Pulmonary artery endothelial cell (primary cell): ENCODE measurements around the gene CNOT6. TPM values are rescaled to one million over a fixed set of nuclear protein-coding genes. Genes with fewer than 3 reads are reported as not detected.

Source experiments
- DNase-seq: peaks from one replicate; pipeline ENCODE4 v3.0.0-alpha.2; 2011; ENCODE audit warnings: low read depth, low spot score
- total RNA-seq: library from RNA; depleted of rRNA; stranded (reverse); fragments of >200 nt; gene quantifications from 2 replicates; pipeline ENCODE4 v1.2.3, GENCODE V29; 2014

The CNOT6 gene
- total RNA-seq, 1 donor from 2014 or later, result 19.3 TPM

- no peak for DNase-seq
Observed at GRCh38 chr5:180563994-180564393, 69.8 kb downstream of the CNOT6 start.

- no peak for DNase-seq
Observed at GRCh38 chr5:180568914-180569313, 74.7 kb downstream of the CNOT6 start.

- no peak for DNase-seq
Observed at GRCh38 chr5:180575571-180575970, 81.4 kb downstream of the CNOT6 start.

DNA sequence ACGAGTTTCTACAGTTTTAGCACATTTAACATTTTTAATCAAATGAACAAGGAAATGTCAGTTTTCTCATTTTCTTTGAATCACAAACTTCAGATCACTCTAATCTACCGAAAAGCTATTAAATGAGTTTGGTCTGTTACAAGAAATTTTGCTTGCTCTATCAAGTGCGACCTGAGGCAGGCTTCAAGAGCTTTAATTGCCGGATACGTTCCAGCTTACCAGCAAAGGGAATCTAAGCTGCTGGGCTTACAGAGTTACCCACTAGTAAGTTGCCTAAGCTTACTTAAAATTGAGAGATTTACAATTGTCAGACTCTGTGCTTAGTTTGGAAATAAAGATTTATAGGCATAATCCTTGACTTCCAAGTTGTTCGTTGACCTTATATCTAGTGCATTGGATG is 86.5 kb downstream of the CNOT6 start:
- no peak for DNase-seq

DNA sequence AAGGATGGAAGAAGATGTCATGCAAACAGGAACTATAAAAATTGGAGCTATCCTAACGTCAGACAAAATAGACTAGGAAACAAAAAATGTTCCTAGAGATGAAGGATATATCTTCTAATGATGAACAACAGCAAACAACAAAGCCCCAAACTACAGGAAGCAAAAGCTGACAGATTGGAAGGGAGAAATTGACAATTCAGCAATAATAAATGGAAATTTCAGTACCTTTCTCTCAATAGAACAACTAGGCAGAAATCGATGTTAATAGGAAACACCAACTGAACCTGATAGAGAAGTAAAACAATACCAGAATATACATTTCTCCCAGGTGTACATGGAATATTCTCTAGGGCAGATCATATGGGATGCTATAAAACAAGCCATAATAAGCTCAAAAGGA is 89.6 kb downstream of the CNOT6 start:
- DNase-seq, result no peak

GRCh38 chr5:180586204-180586603 is 92.0 kb downstream of the CNOT6 start:
- DNase-seq, result no peak

DNA sequence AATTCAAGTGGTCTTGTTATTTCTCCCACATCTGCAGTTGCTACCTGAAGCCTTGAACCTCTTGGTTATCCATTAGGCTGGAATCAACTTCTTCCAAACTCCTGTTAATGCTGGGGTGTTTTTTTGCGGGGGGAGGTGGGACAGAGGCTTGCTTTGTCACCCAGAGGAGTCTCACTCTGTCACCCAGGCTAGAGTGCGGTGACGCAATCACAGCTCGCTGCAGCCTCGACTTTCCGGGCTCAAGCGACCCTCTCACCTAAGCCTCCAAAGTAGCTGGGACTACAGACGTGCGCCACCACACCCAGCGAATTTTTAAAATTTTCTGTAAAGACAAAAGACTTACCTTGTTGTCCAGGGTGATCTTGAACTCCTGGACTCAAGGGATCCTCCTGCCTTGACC is 92.7 kb downstream of the CNOT6 start:
- no peak for DNase-seq

GRCh38 chr5:180589771-180590542 is 95.8 kb downstream of the CNOT6 start:
- no peak for DNase-seq

DNA sequence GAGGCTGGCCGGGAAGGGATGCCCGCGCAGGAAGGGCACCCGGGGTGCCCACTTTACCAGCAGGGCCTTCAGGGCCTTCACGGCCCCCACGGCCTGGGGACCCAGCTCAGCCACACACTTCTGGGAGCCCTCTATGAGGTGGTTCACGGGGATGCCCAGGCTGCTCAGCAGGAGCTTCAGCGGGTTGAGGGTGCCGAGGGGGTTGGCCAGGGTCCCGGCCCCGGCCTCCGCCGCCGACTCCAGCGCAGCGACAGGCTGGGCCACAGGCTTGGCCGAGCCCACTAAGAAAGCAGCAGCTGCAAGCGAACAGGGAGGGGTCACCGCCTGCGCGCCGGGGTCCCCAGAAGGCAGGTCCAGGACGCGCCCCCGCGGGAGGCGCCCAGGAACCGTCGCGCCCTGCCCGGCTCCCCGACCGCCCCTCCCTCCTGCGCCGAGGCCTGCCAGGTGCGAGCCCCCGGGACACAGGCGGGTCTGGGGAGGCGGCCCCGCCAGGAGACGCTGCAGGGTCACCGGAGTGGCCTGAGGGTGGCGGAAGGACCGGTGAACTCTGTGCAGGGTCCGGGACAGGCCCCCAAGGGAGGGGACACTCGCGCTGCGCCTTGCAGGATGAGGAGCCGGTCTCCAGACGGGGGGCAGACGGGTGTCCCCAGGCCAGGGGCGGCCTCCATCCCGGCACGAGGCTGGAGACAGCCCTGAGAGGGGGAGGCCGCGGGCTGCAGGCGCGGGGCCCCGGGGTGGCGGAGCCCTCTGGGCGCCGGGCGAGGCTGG is 96.5 kb downstream of the CNOT6 start:
- DNase-seq, result no peak

DNA sequence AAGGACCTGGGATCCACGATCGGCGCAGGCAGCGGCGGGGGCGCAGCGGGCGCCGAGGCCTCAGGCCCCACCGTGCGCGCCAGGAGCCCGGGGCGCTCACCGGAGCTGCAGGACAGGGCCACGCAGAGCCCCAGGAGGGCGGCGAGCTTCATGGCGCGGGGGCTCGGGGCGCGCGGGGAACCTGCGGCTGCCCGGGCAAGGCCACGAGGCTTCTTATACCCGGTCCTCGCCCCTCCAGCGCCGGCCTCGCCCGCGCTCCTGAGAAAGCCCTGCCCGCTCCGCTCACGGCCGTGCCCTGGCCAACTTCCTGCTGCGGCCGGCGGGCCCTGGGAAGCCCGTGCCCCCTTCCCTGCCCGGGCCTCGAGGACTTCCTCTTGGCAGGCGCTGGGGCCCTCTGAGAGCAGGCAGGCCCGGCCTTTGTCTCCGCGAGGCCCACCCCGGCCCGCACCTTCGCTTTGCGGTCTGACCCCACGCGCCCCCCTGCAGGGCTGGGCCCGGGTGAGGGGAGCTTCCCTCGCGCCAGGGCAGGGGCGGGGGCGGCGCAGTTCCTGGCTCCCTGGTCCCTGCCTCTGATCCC is 97.2 kb downstream of the CNOT6 start, which contains the start of gene SCGB3A1:
Gene SCGB3A1 (minus strand): TSS at position 189 of the 577 bp plus-strand sequence. CDS start 37 bp downstream, at position 152.
- DNase-seq, result no peak

DNA sequence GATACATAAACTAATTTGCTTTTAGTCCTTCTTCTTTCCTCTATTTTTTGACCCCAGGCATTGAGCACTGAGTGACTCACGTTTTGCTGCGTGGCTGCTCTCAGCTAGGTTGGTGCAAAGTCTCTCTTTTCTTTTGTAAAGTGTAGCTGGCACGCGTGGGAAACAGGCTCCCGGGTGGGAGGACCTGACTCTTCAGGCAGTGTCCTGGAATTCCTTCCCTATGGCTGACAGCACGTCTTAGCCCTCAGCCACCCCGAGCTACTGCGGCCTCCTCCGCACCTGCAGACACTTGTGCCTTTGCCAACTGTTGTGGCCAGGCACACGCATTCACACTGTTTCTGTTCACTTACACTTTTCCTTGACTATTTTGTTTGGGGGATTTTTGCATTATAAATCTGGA is 98.0 kb downstream of the CNOT6 start:
- no peak for DNase-seq

- no peak for DNase-seq
Observed at GRCh38 chr5:180593446-180594206, 99.4 kb downstream of the CNOT6 start.

GRCh38 chr5:180594311-180595045 is 100.3 kb downstream of the CNOT6 start:
- no peak for DNase-seq

DNA sequence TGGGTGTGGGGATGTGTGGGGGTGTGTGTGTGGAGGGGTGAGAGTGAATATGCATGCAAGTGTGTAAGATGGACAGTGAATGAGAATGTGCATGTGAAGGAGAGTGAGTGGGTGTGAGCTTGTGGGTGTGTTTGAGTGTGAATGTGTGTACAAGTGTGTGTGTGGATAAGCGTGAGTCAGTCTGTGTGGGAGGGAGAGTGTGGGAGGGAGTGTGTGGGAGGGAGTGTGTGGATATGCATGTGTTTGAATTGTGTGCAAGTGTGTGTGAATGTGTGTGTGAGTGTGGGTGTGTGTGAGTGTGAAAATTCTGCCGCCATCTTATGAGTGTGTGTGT is 100.8 kb downstream of the CNOT6 start:
- no peak for DNase-seq

- no peak for DNase-seq
Observed at GRCh38 chr5:180595381-180596114, 101.4 kb downstream of the CNOT6 start.

- no peak for DNase-seq
Observed at GRCh38 chr5:180596115-180596667, 102.0 kb downstream of the CNOT6 start.

GRCh38 chr5:180596668-180597231 is 102.6 kb downstream of the CNOT6 start:
- DNase-seq, result no peak

GRCh38 chr5:180598316-180598701 is 104.1 kb downstream of the CNOT6 start:
- no peak for DNase-seq

DNA sequence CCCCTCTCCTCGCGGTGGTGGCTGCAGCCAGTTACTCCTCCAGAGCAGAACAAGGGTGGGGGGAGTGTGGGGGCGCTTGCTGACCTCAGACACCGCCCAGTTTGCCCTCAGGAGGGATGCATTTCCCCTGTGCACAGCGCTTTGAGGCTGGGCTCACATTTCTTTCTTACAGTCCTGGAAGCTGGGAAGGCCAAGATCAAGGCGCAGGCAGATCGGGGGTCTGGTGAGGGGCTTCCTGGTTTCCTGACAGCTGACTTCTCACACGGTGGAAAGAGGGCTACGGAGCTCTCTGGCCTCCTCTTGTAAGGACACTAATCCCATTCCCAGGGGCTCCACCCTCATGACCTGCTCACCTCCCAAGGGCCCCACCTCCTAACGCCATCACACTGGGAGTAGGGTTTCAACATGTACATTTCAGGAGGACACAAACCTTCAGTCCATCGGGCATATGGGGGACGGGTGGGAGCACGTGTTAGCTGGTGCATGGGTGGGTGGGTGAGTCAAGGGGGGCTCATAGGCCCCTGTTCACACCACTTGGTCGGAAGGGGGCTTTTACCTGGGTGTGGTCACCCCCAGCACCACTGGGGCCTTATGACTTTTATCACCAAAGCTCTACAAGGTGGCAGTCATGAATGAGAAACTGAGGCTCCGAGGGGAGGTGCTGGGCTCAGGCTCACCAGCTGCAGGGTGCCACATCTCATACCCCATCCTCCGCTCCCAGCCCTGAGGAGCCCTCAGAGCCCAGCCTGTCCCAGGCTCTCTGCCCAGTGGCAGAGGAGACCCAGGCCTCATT is 104.8 kb downstream of the CNOT6 start:
- DNase-seq, result no peak
